AG10803 (cell line): ENCODE measurements around the gene GCSAML.

ENCODE experiments used
- DNase-seq: peaks from one replicate; pipeline ENCODE4 v3.0.0; 2010; ENCODE audit warnings: low read depth
- H3K4me3 ChIP-seq: 2 replicates; pipeline ENCODE4 v1.5.1; 2011; ENCODE audit warnings: mild to moderate bottlenecking, low read length, control low read depth
- TF ChIP-seq, protein P1 (sequence below): conservative IDR thresholded peaks from 2 replicates; pipeline ENCODE4 v1.5.1; 2011; ENCODE audit warnings: mild to moderate bottlenecking, low read length, control low read depth, inconsistent platforms

The GCSAML gene

DNA sequence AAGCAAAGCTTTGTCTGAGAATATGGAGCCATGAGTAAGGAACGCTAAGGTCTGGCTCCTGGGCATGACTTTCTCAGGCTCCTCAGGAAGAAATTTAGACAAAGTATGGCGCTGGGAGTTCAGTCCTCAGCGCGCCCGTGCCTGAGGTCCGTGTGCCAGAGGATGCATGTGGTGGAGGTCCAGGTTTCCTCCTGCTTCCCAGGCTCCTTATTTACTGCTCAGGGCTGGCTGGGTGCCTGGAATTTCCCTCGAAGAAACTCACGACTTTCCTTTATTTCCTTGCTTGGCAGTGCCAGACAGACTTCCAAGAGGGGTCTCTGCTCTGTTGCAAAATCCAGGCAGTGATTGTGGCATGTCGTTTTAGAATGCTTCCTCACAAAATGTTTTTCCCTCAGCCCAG is 13.3 kb downstream of the GCSAML start:
- H3K4me3 ChIP-seq = no peak overlapping the region
- DNase-seq = no peak
- TF ChIP-seq, protein P1, sequence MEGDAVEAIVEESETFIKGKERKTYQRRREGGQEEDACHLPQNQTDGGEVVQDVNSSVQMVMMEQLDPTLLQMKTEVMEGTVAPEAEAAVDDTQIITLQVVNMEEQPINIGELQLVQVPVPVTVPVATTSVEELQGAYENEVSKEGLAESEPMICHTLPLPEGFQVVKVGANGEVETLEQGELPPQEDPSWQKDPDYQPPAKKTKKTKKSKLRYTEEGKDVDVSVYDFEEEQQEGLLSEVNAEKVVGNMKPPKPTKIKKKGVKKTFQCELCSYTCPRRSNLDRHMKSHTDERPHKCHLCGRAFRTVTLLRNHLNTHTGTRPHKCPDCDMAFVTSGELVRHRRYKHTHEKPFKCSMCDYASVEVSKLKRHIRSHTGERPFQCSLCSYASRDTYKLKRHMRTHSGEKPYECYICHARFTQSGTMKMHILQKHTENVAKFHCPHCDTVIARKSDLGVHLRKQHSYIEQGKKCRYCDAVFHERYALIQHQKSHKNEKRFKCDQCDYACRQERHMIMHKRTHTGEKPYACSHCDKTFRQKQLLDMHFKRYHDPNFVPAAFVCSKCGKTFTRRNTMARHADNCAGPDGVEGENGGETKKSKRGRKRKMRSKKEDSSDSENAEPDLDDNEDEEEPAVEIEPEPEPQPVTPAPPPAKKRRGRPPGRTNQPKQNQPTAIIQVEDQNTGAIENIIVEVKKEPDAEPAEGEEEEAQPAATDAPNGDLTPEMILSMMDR = no peak

DNA sequence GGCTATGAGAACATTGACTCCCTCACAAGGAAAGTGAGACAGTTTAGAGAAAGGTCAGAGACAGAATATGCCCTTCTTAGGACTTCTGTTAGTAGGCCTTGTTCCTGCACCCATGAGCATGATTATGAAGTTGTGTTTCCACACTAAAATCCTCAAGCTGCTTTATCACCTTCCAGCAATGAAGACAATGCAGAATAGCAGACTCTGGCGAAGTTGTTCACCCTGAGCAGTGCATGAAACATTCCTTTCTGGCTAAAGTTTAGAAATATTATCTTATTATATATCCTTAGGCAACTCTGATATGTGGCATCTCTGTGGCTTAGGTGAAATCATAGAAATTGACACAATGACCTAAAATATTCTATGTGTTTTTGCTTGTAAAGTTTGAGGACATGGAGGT is 25.3 kb downstream of the GCSAML start:
- no peak overlapping the region for H3K4me3 ChIP-seq
- DNase-seq = no peak
- TF ChIP-seq, protein P1 = no peak

DNA sequence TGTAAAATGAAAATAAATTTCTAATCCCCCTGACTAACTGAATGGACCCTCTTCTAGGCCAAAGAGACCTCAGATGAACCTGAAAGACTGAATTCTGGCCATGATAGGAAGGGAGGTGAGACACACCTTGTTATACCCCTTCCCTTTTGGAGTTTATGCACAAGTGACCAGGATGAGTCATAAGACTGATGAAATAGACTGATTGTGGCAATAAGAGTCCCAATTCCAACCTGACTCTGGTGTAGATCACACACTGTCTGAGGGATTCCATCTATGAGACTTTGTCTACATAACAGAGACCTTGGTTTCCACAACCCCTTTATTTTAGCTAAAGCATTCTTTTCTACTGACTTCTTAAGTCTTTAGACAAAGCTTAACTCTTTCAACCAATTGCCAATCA is 25.7 kb downstream of the GCSAML start:
- no peak overlapping the region for H3K4me3 ChIP-seq
- TF ChIP-seq, protein P1 = no peak
- no peak for DNase-seq

DNA sequence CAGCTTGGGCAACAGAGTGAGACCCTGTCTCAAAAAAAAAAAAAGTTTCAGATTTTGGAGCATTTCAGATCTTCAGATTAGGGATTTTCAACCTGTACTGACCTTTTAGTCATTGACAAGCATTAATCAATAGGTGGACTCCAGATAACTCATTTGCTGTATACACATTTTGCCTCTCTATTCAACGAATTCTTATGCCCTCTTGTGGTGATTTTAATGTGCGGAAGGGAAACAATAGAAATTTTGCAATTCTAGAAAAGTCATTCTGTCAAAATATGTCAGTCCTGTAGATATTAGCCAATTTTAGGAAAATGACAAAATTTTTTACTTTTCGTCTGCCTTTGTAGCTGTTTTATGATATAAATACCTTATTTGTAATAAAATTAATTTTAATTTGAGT is 27.6 kb downstream of the GCSAML start:
- DNase-seq = no peak
- no peak overlapping the region for H3K4me3 ChIP-seq
- TF ChIP-seq, protein P1 = peak; percentile 21; the same call in 1 of the 2 replicates

DNA sequence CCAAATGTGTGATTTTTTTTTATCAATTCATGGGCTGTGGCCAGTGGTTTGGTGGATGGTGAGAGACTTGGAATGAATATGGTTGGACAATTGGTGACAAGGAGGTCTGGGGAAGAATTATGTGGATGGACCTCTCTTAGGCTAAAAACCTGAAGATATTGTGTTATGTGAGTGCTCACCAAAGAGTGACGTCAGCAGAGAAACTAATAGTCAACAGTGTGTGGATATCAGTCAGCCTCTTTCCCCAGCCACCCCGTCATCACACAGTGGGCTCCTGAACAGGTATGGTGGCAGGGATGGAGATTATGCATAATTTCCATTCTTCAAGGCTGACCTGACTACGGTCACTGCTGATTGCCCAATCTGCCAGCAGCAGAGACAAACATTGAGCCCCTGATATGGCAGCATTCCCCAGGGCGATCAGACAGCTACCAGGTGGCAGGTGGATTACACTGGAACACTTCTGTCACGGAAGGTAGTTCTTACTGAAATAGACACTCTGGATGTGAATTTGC is 30.1 kb downstream of the GCSAML start:
- no peak overlapping the region for H3K4me3 ChIP-seq
- no peak for DNase-seq
- TF ChIP-seq, protein P1 = no peak

DNA sequence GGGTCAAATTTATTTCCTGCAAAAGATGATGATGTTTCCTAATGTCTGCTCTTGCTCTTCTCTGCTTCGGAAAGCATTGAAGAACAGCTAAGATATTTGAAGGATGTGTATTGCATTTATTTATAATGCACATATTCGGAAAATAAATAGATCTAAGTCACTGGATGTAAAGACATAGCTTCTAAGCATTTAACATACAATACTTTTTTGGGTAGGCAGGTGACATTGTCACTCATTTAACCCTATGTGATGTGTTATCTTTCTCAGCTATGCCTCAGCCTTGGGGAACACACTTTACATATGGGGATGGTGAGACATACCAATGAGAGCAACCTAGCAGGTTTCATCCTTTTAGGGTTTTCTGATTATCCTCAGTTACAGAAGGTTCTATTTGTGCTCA is 39.1 kb downstream of the GCSAML start, which contains the start of gene OR2G2:
OR2G2 (plus strand) TSS at position 301 of the 400 bp plus-strand sequence; CDS start at position 301, 0 bp downstream.
- TF ChIP-seq, protein P1 = no peak
- DNase-seq = no peak
- H3K4me3 ChIP-seq = no peak within 1 kb of the TSS

DNA sequence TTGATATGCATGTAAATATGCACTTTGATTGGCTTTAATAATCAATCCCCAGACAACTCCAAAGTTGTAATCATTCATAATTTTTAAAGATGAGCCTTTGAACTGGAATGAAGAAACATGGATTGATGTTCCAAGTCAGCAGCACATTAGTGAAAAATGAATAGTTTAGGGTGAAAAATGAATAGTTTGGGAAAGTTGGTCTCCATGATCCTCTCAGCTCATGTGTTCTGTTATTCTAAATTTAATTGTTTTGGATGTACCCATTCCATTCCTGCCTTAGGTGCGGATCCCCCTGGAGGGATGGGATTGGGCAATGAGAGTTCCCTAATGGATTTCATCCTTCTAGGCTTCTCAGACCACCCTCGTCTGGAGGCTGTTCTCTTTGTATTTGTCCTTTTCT is 56.4 kb downstream of the GCSAML start, which contains the start of gene OR2G3:
OR2G3 (plus strand) TSS at position 301 of the 400 bp plus-strand sequence; CDS start at position 301, 0 bp downstream.
- H3K4me3 ChIP-seq = no peak within 1 kb of the TSS
- DNase-seq = no peak
- TF ChIP-seq, protein P1 = no peak
